Mammary epithelial cell (primary cell): Measurements from ENCODE around the gene MACO1.
"Not testable (repeated sequence)": the region's sequence is repeated elsewhere in the genome, so short reads cannot be mapped to it uniquely, and the experiment has no call there.

Experiments used
- CTCF ChIP-seq, 2 donors: IDR thresholded peaks in 1 of 2; conservative IDR thresholded peaks in 1 of 2; 2 replicates each; pipeline ENCODE4 v1.5.1; 2011 to 2012; ENCODE audit warnings: inconsistent platforms in 2 of 2, low read length in 2 of 2, mild to moderate bottlenecking in 2 of 2, control low read depth in 1 of 2, low read depth in 1 of 2; ENCODE audit not compliant: insufficient read depth in 1 of 2; ENCODE audit errors: extremely low read depth in 1 of 2
- EZH2 ChIP-seq: IDR thresholded peaks from 2 replicates; pipeline ENCODE4 v1.6.1; 2012; ENCODE audit warnings: low read length, inconsistent platforms, borderline replicate concordance

- peak in 1 of 2 donors; percentile 22 for TF ChIP-seq CTCF (conservative IDR thresholded peaks at IDR 0.05 in 1 of 2, IDR thresholded peaks at IDR 0.05 in 1 of 2; ENCODE audit: extremely low read depth in 1 of 2, insufficient read depth in 1 of 2, low read depth in 1 of 2, low read length in 2 of 2)
- not testable (repeated sequence) for TF ChIP-seq EZH2
Measured at GRCh38 chr1:25402947-25403803, 27.5 kb upstream of the MACO1 start.
